Stomach (tissue), 9 donors: ENCODE measurements around the gene DUT. TPM values are rescaled to one million over a fixed set of nuclear protein-coding genes. Genes with fewer than 3 reads are reported as not detected.

Source experiments
- DNase-seq, 2 donors: peaks; one replicate each; pipeline versions ENCODE4 v3.0.0 to v3.0.0-alpha.2; 2013 to 2019
- H3K27ac ChIP-seq, 5 donors: fragments of 200-600 bp in 4 of 5; sonication (generic) in 4 of 5; one replicate each; pipeline ENCODE4 v1.5.1; 2013 to 2019; ENCODE audit warnings: mild to moderate bottlenecking in 1 of 5, moderate library complexity in 1 of 5
- H3K27me3 ChIP-seq, 3 donors: fragments of 200-600 bp; sonication (generic); one replicate each; pipeline ENCODE4 v1.5.1; 2017 to 2019; ENCODE audit warnings: mixed run types in 1 of 3
- H3K36me3 ChIP-seq, 4 donors: fragments of 200-600 bp; sonication (generic); 1 replicate in 3 of 4; 2 replicates in 1 of 4; pipeline ENCODE4 v1.5.1; 2016 to 2019
- H3K4me1 ChIP-seq, 4 donors: fragments of 200-600 bp; sonication (generic); one replicate each; pipeline ENCODE4 v1.5.1; 2016 to 2019
- H3K4me3 ChIP-seq, 4 donors: fragments of 200-600 bp; sonication (generic) in 3 of 4; one replicate each; pipeline ENCODE4 v1.5.1; 2016 to 2019; ENCODE audit warnings: mild to moderate bottlenecking in 1 of 4
- H3K9me3 ChIP-seq, 4 donors: fragments of 200-600 bp; sonication (generic); one replicate each; pipeline ENCODE4 v1.5.1; 2016 to 2019
- CTCF ChIP-seq, 7 experiments: fragments of 450-650 bp in 4 of 7; fragments of 200-600 bp in 3 of 7; sonication (generic) in 3 of 7; IDR thresholded peaks; one replicate each; pipeline ENCODE4 v1.5.1; 2016 to 2019; ENCODE audit warnings: antibody characterized with exemption in 7 of 7, control low read depth in 2 of 7, mild to moderate bottlenecking in 1 of 7
- EP300 ChIP-seq: sonication (generic); formaldehyde crosslinking; IDR thresholded peaks from one replicate; pipeline ENCODE4 v1.6.1; 2017; ENCODE audit warnings: antibody characterized with exemption
- POLR2A ChIP-seq, 4 donors: fragments of 450-650 bp; IDR thresholded peaks; one replicate each; pipeline ENCODE4 v1.6.1; 2016; ENCODE audit warnings: antibody characterized with exemption in 4 of 4, control low read depth in 2 of 4, mild to moderate bottlenecking in 1 of 4, moderate library complexity in 1 of 4
- POLR2AphosphoS5 ChIP-seq, 3 donors: sonication (generic); formaldehyde crosslinking; IDR thresholded peaks; one replicate each; pipeline ENCODE4 v1.6.1; 2016; ENCODE audit warnings: antibody characterized with exemption in 3 of 3
- WGBS, 5 donors: extraction: QIAGEN DNeasy Blood & Tissue Kit in 3 of 5; methylation state at CpG; one replicate each; pipeline versions ENCODE4 v1.1.5 to v1.1.7; 2013 to 2018; 5-methylcytosine and 5-hydroxymethylcytosine counted together
- intact Hi-C: fragments of 100-400 bp; cut with DNase I; formaldehyde crosslinking; loops from one replicate; pipeline ENCODE4 v1.15.1; 2023; ENCODE audit warnings: low total_unique reads
- polyA plus RNA-seq, 3 donors: library from polyadenylated mRNA; stranded (reverse); fragments of 200-250 nt; gene quantifications; one replicate each; pipeline ENCODE4 v1.2.3, GENCODE V29; 2013
- total RNA-seq, 5 donors: library from RNA; depleted of rRNA; stranded (reverse); fragments of >200 nt; gene quantifications; one replicate each; pipeline versions ENCODE4 v1.1.0 to v1.2.3, GENCODE V29; 2014 to 2016
- donor health status: healthy with polysubstance abuse.
- donor health status: Bipolar disorder and iron deficiency.
- donor health status: healthy.

The DUT gene
- total and polyA plus RNA-seq, 8 donors, result 7.6 to 207 (median 69.6) TPM

DNA sequence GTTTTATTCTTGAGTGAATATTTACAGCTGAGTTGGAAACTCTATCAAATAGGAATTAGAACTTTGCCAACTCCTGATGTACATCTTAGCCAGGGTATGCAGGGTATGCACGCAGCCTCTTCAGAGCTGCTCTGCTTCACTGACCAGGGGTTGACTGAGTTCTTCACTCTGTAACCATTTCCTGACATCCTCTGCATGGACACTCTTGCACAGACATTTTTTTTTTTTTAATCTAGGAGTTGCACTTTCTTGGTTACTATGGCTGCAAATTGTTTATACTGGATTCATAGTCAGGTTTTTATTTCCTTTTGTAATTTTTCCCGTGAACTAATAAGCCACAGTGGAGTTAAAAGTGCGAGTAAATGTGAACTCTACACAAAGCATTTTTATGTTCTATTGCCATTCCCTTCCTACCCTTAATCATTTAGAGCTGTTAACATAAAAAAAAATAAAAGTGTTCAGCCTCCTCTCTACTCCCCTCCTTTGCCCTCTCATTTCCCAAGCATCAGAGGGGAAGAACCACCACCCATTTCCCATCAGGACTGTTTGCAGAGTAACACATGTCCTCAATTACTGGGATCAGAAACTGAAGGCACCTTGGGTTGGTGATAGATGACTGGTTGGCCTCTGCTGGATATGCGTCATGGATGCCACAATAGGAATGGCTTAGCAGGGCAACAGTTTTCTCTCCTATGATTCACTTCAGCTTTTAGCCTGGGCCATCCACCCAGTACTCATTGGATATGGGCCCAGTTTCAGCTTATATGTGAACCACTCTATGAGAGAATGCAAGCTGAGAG lies 54.0 kb downstream of the DUT start:
- intact Hi-C loops, result no loop called here
- TF ChIP-seq POLR2A (IDR thresholded peaks at IDR 0.05), result no peak
- no peak for TF ChIP-seq CTCF (IDR thresholded peaks at IDR 0.05)
- TF ChIP-seq POLR2AphosphoS5 (IDR thresholded peaks at IDR 0.05), result no peak
- no peak for TF ChIP-seq EP300
- Histone ChIP-seq H3K27ac (no peak overlapping the region), H3K36me3 (no peaks in the 10 kb centered on the region), H3K9me3 (no peaks in the 10 kb centered on the region), H3K4me1 (peaks cover 0 to 17% (median 7%) of the 10 kb centered on the region in 4 donors), H3K4me3 (no peak overlapping the region), H3K27me3 (no peaks in the 10 kb centered on the region)
- no peak for DNase-seq
- 58 to 83% (median 77%) methylated on average over 4 of the region's 4 CpGs for WGBS, 5 donors

DNA sequence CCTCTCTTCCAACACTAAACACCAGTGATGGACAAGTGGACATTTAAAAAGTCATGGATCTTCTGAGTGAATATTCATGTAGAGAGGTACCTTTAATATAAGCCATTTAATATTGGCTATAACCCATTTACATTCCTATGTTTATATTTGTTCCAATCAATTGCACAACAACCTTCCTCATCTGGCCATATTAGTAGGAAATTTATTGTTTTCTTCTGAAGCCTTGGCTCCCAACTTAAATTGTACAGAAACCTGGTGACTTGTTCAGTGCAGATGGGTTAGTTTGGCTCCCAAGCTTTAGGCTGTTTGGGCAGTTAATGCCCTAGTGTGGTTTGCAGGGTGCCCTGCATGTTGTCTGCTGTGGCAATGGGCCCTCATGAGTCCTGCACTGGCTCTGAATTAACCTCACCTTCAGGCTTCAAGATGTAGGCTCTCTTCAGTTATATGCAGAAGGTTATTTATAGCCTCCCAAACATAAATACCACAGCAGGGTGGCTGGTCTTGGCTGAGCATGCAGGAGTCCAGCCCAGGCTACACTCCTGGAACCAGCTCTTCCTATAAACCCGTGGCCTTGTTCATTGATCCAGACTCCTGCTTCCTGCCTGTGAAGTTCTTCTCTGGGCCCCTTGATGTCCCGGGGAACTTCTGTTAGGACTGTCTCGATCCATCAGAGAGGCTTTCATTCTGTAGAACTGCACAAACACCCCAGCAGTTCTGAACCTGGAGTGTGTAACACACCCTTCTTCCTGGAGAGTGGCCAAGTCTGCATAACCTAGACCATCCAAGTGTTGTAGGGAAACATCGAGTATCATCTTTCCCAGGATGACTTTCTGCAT lies 57.0 kb downstream of the DUT start:
- WGBS, 5 donors, result 37 to 64% (median 52%) methylated on average over 3 to 4 of the region's 4 CpGs
- H3K9me3 ChIP-seq, result no peaks in the 10 kb centered on the region
- DNase-seq, result no peak
- peaks cover 1 to 26% (median 17%) of the 10 kb centered on the region in 4 donors for H3K4me1 ChIP-seq
- intact Hi-C loops, result no loop called here
- no peak overlapping the region for H3K27ac ChIP-seq
- no peaks in the 10 kb centered on the region for H3K36me3 ChIP-seq
- H3K4me3 ChIP-seq, result no peak overlapping the region
- TF ChIP-seq EP300, result no peak
- no peak for TF ChIP-seq CTCF (IDR thresholded peaks at IDR 0.05)
- TF ChIP-seq POLR2A (IDR thresholded peaks at IDR 0.05), result no peak
- H3K27me3 ChIP-seq, result no peaks in the 10 kb centered on the region

GRCh38 chr15:48388910-48389309 lies 57.7 kb downstream of the DUT start:
- H3K9me3 ChIP-seq, result no peaks in the 10 kb centered on the region
- no peaks in the 10 kb centered on the region for H3K36me3 ChIP-seq
- no peak for DNase-seq
- intact Hi-C loops, result no loop called here
- H3K27ac ChIP-seq, result no peak overlapping the region
- no peaks in the 10 kb centered on the region for H3K27me3 ChIP-seq
- H3K4me1 ChIP-seq, result peaks cover 5 to 33% (median 22%) of the 10 kb centered on the region in 4 donors
- TF ChIP-seq POLR2A (IDR thresholded peaks at IDR 0.05) (no peak), POLR2AphosphoS5 (IDR thresholded peaks at IDR 0.05) (no peak), CTCF (IDR thresholded peaks at IDR 0.05) (no peak), EP300 (no peak)
- WGBS, 5 donors, result 75 to 95% (median 89%) methylated on average over 1 of the region's 1 CpG
- no peak overlapping the region for H3K4me3 ChIP-seq

- H3K27ac ChIP-seq, result no peak overlapping the region
- H3K9me3 ChIP-seq, result no peaks in the 10 kb centered on the region
- H3K27me3 ChIP-seq, result no peaks in the 10 kb centered on the region
- DNase-seq, result peak in 1 of 2 donors; percentile 47
- TF ChIP-seq POLR2AphosphoS5 (IDR thresholded peaks at IDR 0.05), result no peak
- peaks cover 11 to 40% (median 26%) of the 10 kb centered on the region in 4 donors for H3K4me1 ChIP-seq
- H3K36me3 ChIP-seq, result no peaks in the 10 kb centered on the region
- WGBS, 5 donors, result 73 to 87% (median 74%) methylated on average over 3 of the region's 3 CpGs
- H3K4me3 ChIP-seq, result no peak overlapping the region
- intact Hi-C loops, result no loop called here
Observed at GRCh38 chr15:48389691-48390143, 58.5 kb downstream of the DUT start.
